Panc1 (cell line): ENCODE measurements around the gene NKX1-2. TPM values are rescaled to one million over a fixed set of nuclear protein-coding genes. Genes with fewer than 3 reads are reported as not detected.

Source experiments
- ATAC-seq: fragments of 200-7000 bp; cut with Tn5 transposase; 2 replicates; pipeline ENCODE4 v1.9.1; 2020; ENCODE audit warnings: mild to moderate bottlenecking, moderate library complexity
- BruUV-seq: library from RNA; stranded (reverse); fragments of 400-500 nt; replicated peaks from 2 replicates; lab custom pipeline; 2021; lab: Mats Ljungman, UMichigan
- CTCF ChIA-PET: fragments of 300-600 bp; sonication (Branson Sonifier 250); formaldehyde crosslinking; loops from one replicate; lab custom pipeline; 2022; ENCODE audit warnings: antibody characterized with exemption; lab: Charles Lee
- POLR2A ChIA-PET: fragments of 300-600 bp; sonication (Branson Sonifier 250); formaldehyde crosslinking; loops from one replicate; lab custom pipeline; 2022; ENCODE audit warnings: antibody characterized with exemption; lab: Charles Lee
- DNase-seq: peaks from one replicate; pipeline ENCODE4 v3.0.0-alpha.2; 2010; ENCODE audit warnings: low read depth, low spot score
- H3K27ac ChIP-seq: 2 replicates; pipeline ENCODE4 v1.5.1; 2011; ENCODE audit warnings: mild to moderate bottlenecking, low read length, inconsistent platforms
- H3K27me3 ChIP-seq: fragments of 200-500 bp; sonication (Bioruptor generic); 2 replicates; pipeline ENCODE4 v1.6.0; 2014; ENCODE audit warnings: low read length, inconsistent platforms; ENCODE audit not compliant: control insufficient read depth, insufficient read depth
- H3K36me3 ChIP-seq: fragments of 200-500 bp; sonication (Bioruptor generic); 2 replicates; pipeline ENCODE4 v1.5.1; 2014; ENCODE audit warnings: inconsistent platforms, mild to moderate bottlenecking, low read length, moderate library complexity; ENCODE audit not compliant: control insufficient read depth, insufficient read depth
- H3K4me1 ChIP-seq: 2 replicates; pipeline ENCODE4 v1.5.1; 2011; ENCODE audit warnings: inconsistent platforms, mild to moderate bottlenecking, low read length, moderate library complexity; ENCODE audit not compliant: control insufficient read depth, insufficient read depth
- H3K4me3 ChIP-seq, 2 experiments: 2 replicates each; pipeline ENCODE4 v1.5.1; 2011 to 2012; ENCODE audit warnings: low read depth in 2 of 2, low read length in 2 of 2, mild to moderate bottlenecking in 2 of 2, inconsistent platforms in 1 of 2, moderate library complexity in 1 of 2
- H3K9me3 ChIP-seq: fragments of 200-500 bp; sonication (Bioruptor generic); 2 replicates; pipeline ENCODE4 v1.5.1; 2014; ENCODE audit warnings: low read depth, mild to moderate bottlenecking, inconsistent platforms, low read length, moderate library complexity; ENCODE audit not compliant: control insufficient read depth, insufficient read depth
- CTCF ChIP-seq: fragments of 450-650 bp; IDR thresholded peaks from 2 replicates; pipeline ENCODE4 v1.5.1; 2017; ENCODE audit warnings: mild to moderate bottlenecking
- POLR2AphosphoS5 ChIP-seq: IDR thresholded peaks from 2 replicates; pipeline ENCODE4 v1.6.1; 2012; ENCODE audit warnings: mild to moderate bottlenecking, low read depth, low read length, moderate library complexity
- REST ChIP-seq, 2 experiments: IDR thresholded peaks; 2 replicates each; pipeline ENCODE4 v1.6.1; 2011 to 2012; ENCODE audit warnings: low read depth in 2 of 2, control low read depth in 1 of 2, low read length in 1 of 2, mild to moderate bottlenecking in 1 of 2, moderate library complexity in 1 of 2; ENCODE audit not compliant: insufficient read depth in 1 of 2
- SIN3A ChIP-seq: IDR thresholded peaks from 2 replicates; pipeline ENCODE4 v1.6.1; 2012; ENCODE audit warnings: low read depth, mild to moderate bottlenecking, low read length, moderate library complexity, borderline replicate concordance; ENCODE audit not compliant: insufficient read depth
- TCF7L2 ChIP-seq: IDR thresholded peaks from 2 replicates; pipeline ENCODE4 v1.6.1; 2011; ENCODE audit warnings: mild to moderate bottlenecking, low read depth, low read length, inconsistent platforms
- in situ Hi-C: cut with HindIII; loops from 2 replicates; pipeline ENCODE4 v1.10.0; 2016; ENCODE audit warnings: low sequenced_read_pairs, low pct_unique_long_range_greater_than_20kb
- intact Hi-C: fragments of 100-400 bp; cut with micrococcal nuclease; formaldehyde crosslinking; loops from one replicate; pipeline ENCODE4 v1.10.0; 2022; ENCODE audit not compliant: unreplicated experiment
- total RNA-seq: library from RNA; stranded (reverse); gene quantifications from one replicate; pipeline ENCODE4 v1.2.1, GENCODE V29; 2021; ENCODE audit not compliant: unreplicated experiment

Gene NKX1-2
- total RNA-seq, 1 experiment from 2014 or later = 0.15 TPM

- DNase-seq = peak; percentile 45
- CTCF ChIA-PET = interaction anchor here (0.5 to 1.1 kb wide), 7 partner anchors 9 to 409 kb away, joined by 3 to 6 read pairs (median 4); no protein-coding TSS in a partner anchor
- in situ Hi-C loops = no loop called here
- Histone ChIP-seq H3K4me1 (no peaks in the 10 kb centered on the region), H3K27me3 (no peaks in the 10 kb centered on the region), H3K36me3 (peaks cover 40% of the 10 kb centered on the region), H3K27ac (no peak overlapping the region), H3K4me3 (no peak overlapping the region), H3K9me3 (no peaks in the 10 kb centered on the region)
- intact Hi-C loops = no loop called here
- ATAC-seq = peak; percentile 96
- peak; percentile 90 for TF ChIP-seq CTCF
- no peak for TF ChIP-seq POLR2AphosphoS5
- TF ChIP-seq TCF7L2 = no peak
- no peak for TF ChIP-seq REST (IDR thresholded peaks at IDR 0.05; ENCODE audit: insufficient read depth in 1 of 2, low read depth in 2 of 2, low read length in 1 of 2)
- TF ChIP-seq SIN3A = no peak
- BruUV-seq = no TSS peak
- POLR2A ChIA-PET = interaction anchor here (0.6 kb wide), 1 partner anchor 102 kb away, joined by 3 read pairs; no protein-coding TSS in a partner anchor
Observed at GRCh38 chr10:124403548-124403947, 46.3 kb downstream of the NKX1-2 start.

- no peaks in the 10 kb centered on the region for H3K9me3 ChIP-seq
- POLR2A ChIA-PET = no interaction called here
Observed at GRCh38 chr10:124402273-124402672, 47.6 kb downstream of the NKX1-2 start.

More at GRCh38 chr10:124402273-124402672, 47.6 kb downstream of the NKX1-2 start:
- in situ Hi-C loops (no loop called here), intact Hi-C loops (no loop called here)
- peaks cover 35% of the 10 kb centered on the region for H3K36me3 ChIP-seq
- H3K27me3 ChIP-seq = no peaks in the 10 kb centered on the region
- DNase-seq (no peak), ATAC-seq (no peak)
- no TSS peak for BruUV-seq
- TF ChIP-seq TCF7L2 = no peak
- TF ChIP-seq CTCF = no peak
- no peak for TF ChIP-seq SIN3A
- TF ChIP-seq REST (IDR thresholded peaks at IDR 0.05; ENCODE audit: insufficient read depth in 1 of 2, low read depth in 2 of 2, low read length in 1 of 2) = no peak
- TF ChIP-seq POLR2AphosphoS5 = no peak
- no peak overlapping the region for H3K4me3 ChIP-seq
- H3K27ac ChIP-seq = no peak overlapping the region
- CTCF ChIA-PET = no interaction called here
- no peaks in the 10 kb centered on the region for H3K4me1 ChIP-seq
